ENCODE data around the gene LNPK.
"Not testable (repeated sequence)": the region's sequence is repeated elsewhere in the genome, so short reads cannot be mapped to it uniquely, and the experiment has no call there.

The LNPK gene

GRCh38 chr2:176001916-176002687 lies at the start of gene LNPK:
TSS of gene LNPK (minus strand) at chr2:176002267. CDS start at chr2:175995584, 6,683 bp downstream.
- DNase-seq (ENCODE audit: low spot score) = peak; percentile 93

DNA sequence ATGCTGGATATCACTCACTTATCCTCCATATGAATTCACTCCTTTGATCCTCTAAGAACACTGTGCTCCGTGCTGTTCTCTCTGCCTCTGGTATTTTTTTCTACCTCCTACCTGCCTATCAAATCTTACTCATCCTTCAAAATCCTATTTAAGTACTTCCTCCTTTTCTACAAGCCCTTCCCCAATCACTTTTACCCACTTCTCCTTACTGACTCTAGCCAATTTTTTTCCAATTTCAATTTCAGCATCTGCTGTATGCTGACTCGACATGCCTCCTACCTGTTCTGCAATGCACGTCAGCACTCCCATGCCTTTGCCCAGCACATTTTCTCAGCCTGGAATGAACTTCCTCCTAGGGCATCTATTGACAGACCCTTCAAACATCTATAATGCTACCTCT lies 37.3 kb upstream of the LNPK start:
- DNase-seq (ENCODE audit: low spot score) = no peak

DNA sequence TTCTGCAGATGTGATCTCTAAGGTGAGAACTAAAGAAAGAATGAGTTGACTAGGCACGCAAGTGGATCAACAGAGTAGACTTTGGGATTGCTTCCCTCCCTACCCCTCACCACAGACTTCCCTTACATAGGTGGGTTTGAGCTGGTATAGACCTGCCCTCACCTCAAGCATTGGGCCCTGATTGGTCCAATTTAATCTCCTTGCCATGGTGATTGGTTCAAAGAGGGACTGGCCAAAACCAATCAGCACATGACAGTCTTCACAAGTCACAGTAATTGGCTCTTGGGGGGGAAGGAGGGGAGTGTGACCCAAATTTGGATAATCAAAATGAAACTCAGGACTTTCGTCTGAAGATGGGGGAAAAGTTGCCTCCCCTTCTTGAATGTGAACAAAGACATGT lies 36.6 kb upstream of the LNPK start:
- no peak for DNase-seq (ENCODE audit: low spot score)

DNA sequence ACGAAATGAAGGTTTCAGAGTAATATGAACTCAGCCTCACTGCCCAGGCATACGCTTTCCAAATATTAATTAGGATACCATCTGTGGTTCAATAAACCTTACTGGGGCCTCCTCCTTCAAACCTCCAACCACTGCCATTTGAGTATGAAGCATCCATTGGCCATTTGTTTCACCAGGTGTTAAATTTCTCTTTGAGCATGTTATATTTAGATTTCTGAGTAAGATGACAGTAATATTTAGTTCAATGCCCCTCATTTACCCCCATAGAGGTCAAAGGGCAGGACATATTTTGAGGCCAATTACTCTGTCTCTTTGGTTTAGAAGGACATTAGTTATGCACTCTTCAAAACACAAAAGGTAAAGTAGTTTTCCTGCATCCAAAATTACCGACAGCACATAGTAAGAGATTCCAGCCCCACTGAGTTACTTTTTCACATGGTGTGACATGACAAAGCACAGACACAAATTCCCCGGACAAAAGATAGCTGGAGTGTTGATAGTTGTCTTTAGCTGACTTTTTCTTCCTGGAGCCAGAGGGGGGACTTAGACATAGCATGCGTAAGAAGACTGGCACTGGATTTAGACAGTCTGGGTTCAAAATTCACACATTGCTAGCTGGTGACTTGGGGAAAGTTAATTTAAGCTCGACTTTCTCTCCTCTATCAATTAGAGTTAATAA lies 33.1 kb upstream of the LNPK start:
- DNase-seq (ENCODE audit: low spot score) = no peak

DNA sequence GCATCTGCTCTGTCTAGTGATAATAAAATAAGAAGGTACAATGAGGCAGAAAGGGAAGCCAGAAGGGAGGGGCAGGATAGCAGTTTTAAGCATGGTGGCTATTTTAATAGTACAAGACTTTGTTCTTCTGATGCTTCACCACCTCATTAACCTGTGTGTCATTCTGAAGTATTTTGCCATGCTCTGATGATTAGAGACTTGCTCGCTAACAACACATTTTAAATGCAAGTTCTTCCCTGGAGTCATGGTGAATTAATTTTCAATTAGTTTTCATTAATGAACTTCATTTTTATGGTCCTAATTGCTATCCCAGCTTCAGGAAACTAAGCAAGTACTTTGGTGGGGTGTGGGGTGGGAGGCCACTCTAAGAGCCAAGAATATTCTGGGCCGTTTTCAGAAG lies 25.7 kb upstream of the LNPK start:
- no peak for DNase-seq (ENCODE audit: low spot score)

DNA sequence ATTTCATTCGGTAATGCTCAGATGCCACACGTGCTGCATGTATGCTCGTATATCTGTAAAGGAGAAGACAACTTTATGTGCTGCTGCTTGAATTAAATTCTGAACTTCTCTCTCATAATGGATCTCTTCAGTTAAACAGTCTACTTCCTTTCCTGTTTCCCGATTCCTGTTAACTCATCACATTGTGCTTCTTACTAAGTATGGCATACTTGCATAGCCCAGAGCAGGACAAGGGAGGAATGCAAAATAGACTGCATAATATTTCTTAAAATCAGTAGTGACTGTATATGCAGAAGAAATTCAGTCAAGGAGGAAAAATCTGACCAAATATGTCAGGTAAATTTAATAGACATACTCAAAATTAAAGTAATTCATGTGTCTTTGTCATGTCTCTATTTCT lies 23.9 kb upstream of the LNPK start:
- no peak for DNase-seq (ENCODE audit: low spot score)

DNA sequence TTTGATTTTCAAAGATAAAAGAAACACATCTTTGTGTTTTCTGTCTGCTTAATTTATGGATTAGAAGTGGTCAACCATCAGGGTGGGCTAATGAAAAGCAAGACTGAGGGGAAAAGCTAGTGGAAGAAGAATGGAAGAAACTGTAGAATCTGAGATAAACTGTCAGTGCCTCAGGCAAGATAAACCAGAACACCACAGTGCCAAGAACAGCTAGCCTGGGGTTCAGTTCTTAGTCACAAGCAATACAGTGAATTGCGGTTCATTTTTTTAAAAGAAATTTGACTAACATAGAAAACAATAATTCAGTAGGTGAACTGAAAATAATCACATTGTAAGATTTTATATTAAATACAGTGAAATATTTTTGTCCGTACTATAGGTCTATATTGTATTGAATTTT lies 22.0 kb upstream of the LNPK start:
- no peak for DNase-seq (ENCODE audit: low spot score)

DNA sequence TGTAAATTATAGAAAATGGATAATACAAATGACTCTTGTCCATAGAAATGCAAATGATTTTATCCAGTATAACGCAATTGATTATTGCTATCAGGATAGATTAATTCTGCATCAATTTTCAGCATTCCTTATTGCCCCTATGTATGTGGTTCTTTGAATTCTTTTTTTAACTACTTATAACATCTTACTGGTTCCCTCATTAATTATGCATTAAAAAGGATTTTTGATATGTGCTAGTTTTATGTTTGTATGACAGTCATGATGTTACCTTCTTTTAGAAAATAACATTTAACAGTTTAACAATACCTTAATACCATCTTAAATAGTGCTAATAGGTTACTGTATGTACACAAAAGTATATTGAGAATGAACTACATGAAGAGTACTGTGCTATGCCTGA lies 20.0 kb upstream of the LNPK start:
- DNase-seq (ENCODE audit: low spot score) = no peak

DNA sequence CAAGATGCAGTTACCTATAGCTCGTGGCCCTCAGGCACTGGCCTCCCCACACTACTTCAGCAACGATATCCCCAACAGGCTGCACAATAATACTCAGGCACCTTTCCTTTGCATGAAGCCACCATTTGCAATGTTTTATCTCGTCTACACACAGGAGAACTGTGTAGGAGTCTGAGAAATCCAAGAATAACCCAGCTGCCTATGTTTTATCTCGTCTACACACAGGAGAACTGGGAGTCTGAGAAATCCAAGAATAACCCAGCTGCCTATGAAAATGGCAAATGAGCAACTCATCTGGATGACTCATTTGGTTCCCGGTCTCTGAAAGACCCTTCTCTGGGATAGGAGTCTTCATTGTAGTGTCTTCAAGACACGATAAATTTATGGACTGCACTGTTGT lies 18.3 kb upstream of the LNPK start:
- no peak for DNase-seq (ENCODE audit: low spot score)

- no peak for DNase-seq (ENCODE audit: low spot score)
Measured at GRCh38 chr2:176018708-176019107, 16.6 kb upstream of the LNPK start.

- DNase-seq (ENCODE audit: low spot score) = no peak
Measured at GRCh38 chr2:176009445-176009844, 7.4 kb upstream of the LNPK start.

DNA sequence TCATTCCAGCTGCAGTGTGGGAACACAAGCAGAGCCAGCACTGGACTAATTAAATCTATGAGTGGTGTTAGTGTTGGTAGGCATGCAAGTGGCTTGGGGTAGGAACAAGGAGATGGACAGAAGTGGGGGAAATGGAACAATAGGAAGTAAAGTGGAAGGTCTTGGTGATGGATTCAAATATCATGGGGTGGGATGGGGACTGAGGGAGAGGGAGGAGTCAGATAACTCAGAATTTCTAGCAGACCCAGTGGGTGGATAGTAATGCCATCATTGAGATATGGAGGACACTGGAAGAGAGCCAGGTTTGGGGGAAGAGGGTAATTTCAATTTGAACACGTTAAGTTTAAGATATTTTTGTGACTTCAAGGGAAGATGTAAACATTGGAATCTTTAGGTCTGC lies 2.9 kb upstream of the LNPK start:
- no peak for DNase-seq (ENCODE audit: low spot score)

GRCh38 chr2:176003958-176004357 lies 1.9 kb upstream of the LNPK start:
- no peak for DNase-seq (ENCODE audit: low spot score)

DNA sequence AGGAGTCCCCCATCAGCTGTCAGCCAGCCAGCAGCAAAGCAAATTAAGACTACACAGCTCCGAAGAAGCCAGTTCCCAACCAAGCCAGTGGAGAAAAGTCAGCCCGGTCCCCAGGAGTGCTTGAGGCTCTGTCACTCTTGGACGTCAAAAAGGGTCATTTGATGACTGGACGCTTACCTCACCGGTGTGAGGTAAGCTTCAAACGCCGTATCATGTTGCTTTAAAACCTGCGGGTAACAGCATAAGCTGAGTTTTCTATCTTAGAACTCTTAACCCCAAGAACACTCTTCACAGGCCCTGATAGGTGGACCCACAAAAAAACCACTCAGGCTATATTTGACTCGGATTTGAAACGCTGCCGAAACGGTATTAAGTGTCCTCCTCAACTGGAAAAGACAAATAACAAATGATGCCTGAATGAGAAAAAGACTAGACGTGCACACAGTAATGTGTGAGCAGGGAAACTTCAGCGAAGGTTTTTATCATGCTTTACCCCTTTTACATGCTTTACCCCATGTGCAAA lies 682 bp upstream of the LNPK start:
- DNase-seq (ENCODE audit: low spot score) = peak; percentile 1

DNA sequence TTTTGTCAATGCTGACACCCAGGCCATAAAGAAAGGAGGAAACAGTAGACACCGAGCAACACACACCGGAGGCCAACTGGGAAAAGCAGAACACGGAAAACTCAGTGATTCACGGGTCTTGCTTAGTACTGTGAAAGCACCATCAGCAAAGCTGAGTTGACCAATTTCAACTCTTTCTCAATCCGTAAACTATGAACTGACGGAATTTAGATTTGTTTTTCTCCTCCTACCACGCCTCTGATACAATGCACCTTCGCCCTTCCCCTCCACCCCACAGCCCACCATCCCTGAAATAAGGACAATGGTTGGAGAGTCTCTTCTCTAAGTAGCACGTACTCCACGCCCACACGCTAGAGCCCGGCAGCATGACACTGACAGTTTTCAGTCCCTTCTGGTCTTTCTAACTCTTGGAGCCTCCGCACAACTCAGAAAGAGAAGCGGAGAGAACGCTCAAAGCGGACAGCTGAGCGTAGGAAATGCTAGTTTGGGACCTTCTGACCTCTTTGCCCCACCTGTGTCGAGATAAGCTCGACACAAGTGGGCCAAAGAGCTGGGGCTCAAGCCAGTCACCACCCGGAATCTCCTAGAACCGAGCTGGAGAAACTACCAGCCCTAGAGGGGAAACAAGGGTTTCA lies 669 bp downstream of the LNPK start:
- peak; percentile 34 for DNase-seq (ENCODE audit: low spot score)

- no peak for DNase-seq (ENCODE audit: low spot score)
Measured at GRCh38 chr2:175999283-175999819, 2.7 kb downstream of the LNPK start.

DNA sequence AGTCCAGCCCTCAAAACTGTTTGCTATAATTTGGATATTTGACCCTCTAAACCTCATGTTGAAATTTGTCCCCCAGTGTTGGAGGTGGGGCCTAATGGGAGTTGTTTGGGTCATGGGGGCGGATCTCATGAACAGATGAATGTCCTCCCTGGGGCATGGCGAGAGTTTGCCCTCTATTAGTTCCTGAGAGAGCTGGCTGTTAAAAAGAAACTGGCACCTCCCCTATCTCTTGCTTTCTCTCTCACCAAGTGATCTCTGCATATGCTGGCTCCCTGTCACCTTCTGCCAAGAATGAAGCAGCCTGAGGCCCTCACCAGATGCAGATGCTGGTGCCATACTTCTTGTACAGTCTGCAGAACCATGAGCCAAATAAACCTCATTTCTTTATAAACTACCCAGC lies 12.0 kb downstream of the LNPK start:
- DNase-seq (ENCODE audit: low spot score) = no peak

- DNase-seq (ENCODE audit: low spot score) = not testable (repeated sequence)
Measured at GRCh38 chr2:175987126-175987525, 14.9 kb downstream of the LNPK start.

GRCh38 chr2:175984846-175985245 lies 17.2 kb downstream of the LNPK start:
- DNase-seq (ENCODE audit: low spot score) = no peak

GRCh38 chr2:175981551-175981950 lies 20.5 kb downstream of the LNPK start:
- no peak for DNase-seq (ENCODE audit: low spot score)

GRCh38 chr2:175976391-175977157 lies 25.5 kb downstream of the LNPK start:
- peak; percentile 17 for DNase-seq (ENCODE audit: low spot score)

GRCh38 chr2:175973373-175973772 lies 28.7 kb downstream of the LNPK start:
- no peak for DNase-seq (ENCODE audit: low spot score)

Measured in activated CD4-positive, alpha-beta T cell treated with anti-CD3 and anti-CD28 coated beads, Interleukin-2, Interleukin-4, amounts not matched to agents 100 ng/mL and 50 ng/mL, durations not matched to agents 16 hours and 8 hours (primary cell).